Medulla oblongata (tissue), 1 donor: ENCODE results near the gene ZNF618.

Experiments used
- DNase-seq: peaks from one replicate; pipeline ENCODE4 v3.0.0-alpha.2; 2015; ENCODE audit errors: extremely low spot score

The ZNF618 gene

GRCh38 chr9:114001410-114001685 lies 125.2 kb downstream of the ZNF618 start:
- DNase-seq: no peak

- DNase-seq: no peak
Measured at GRCh38 chr9:114001794-114002261, 125.7 kb downstream of the ZNF618 start.

DNA sequence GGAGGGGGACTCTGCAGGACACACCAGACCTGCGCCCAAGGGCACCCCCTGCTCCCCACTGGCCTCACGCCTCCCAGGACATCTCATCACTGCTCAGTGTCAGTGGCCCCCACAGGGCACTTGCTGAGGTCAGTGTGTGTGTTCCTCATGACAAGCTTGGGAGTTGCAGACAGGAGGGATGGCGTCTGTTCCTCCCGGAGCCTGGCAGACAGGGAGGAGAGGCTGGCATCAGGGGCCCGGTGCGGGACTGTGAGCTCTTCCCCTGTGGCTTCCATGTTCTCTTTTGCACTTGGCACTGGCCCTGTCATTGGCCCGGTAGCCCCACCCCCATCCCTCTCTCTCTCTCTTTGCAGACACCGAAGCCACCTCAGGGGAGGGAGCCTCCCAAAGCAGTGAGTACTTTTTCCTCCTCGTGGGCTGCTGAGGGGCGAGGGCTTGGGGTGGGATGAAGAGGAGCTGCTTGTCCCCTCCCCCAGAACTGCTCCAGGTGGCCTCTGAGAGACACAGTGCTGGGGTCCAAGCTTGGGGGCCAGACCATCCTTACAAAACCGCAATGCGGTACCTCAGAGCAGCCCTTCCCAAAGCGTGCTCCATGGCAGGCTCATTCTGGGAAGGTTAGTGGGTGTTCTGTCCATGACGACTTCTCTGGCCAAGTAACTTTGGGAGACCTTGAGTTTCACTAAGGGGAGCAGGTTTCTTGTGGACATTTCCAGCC lies 126.3 kb downstream of the ZNF618 start:
- DNase-seq: no peak

GRCh38 chr9:114002986-114003350 lies 126.9 kb downstream of the ZNF618 start:
- no peak for DNase-seq

- DNase-seq: peak; percentile 9
Measured at GRCh38 chr9:114003351-114003750, 127.2 kb downstream of the ZNF618 start.

GRCh38 chr9:114003758-114004157 lies 127.6 kb downstream of the ZNF618 start:
- DNase-seq: no peak

GRCh38 chr9:114004221-114004716 lies 128.2 kb downstream of the ZNF618 start:
- peak; percentile 88 for DNase-seq

- no peak for DNase-seq
Measured at GRCh38 chr9:114005371-114006154, 129.5 kb downstream of the ZNF618 start.

GRCh38 chr9:114006155-114006550 lies 130.0 kb downstream of the ZNF618 start:
- DNase-seq: no peak

DNA sequence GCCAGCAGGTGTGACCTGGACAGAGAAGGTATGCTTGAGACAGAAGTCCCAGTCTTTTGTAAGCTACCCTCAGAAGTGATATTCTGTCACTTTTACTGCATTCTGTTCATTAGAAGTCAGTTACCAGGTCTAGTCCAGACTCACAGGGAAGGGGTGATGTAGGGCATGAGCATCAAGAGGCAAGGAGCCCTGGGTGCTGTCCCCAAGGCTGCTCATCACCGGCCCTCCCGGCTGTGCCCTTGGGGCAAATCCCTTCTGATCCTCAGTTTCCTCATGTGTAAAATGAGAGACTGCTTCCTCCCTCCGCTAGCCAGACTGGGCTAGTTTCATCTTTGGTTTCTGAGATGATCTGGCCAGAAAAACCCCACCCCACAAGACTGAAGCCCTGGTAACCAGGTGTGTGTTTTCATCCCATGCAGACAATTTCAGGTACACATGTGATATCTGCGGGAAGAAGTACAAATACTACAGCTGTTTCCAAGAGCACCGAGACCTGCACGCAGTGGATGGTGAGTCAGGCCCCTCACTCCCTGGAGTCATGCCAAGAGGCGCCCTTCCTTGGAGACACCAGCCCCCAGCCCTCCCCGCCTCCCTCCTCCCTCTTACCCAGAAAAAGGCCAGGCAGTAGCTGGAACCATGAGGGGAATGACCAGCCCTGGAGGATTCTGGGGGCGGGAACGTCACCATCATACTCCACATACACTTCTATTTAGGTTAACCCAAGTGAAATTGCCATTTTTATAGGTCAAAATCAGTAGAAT lies 131.0 kb downstream of the ZNF618 start:
- DNase-seq: no peak

DNA sequence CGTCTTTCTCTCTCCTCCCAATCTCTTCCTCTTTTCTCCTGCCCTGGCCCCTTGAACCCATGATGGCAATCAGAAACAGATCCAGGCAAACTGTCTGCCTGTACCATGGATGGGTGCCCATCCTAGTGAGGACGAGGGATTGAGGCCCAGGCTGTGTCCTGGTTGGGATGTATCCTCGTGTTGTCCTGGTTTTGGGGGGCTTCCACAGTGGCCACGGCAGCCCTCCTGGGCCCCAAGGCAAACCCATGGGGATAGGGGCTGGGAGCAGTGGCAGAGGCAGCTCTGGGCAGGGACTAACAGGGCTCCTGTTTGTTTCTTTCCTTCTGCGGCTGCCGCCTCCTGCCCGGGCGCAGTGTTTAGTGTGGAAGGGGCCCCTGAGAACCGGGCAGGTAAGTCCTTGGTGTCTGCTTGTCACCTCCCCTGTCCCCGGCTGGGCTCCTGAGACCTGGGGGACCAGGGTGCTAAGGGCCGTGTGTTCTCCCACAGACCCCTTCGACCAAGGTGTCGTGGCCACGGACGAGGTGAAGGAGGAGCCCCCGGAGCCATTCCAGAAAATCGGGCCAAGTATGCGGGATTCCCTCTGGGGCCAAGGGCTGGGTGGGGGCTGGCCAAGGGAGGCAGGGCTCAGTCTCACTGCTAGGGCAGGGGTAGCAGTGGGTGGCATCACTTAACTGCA lies 132.0 kb downstream of the ZNF618 start:
- no peak for DNase-seq

GRCh38 chr9:114008667-114009410 lies 132.7 kb downstream of the ZNF618 start:
- DNase-seq: no peak

GRCh38 chr9:114011313-114011712 lies 135.2 kb downstream of the ZNF618 start:
- no peak for DNase-seq

DNA sequence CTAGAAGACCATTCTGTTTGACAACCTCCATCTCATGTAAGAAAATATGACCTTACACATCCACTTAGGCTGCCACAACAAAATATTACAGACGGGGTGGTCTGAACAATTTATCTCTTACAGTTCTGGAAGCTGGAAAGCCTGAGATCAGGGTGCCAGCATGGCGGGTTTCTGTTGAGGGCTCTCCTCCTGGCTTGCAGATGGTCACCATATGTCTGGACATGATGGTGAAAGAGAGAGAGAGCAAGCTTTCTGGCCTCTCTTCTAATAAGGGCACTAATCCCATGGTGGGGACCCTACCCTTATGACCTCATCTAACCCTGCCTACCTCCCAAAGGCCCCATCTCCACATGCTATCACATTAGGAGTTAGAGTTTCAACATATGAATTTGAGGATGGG lies 136.0 kb downstream of the ZNF618 start:
- no peak for DNase-seq

DNA sequence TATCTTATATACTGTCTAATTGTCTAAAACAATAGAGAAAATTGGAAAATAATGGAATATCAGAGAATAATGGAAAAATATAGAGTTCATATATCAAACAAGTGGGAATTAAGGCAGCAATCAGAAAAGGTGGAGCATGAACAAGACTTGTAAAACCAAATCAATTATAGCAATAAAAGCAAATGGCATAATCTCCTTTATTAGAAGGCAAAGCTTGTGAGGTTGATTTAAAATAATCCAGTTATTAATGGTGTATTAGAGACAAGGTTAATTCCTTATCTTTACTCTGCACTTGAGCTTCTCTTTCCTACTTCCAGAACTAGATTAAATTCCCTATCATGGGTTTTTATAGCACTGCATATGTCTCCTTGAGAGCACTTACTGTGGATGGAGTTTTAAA lies 137.9 kb downstream of the ZNF618 start:
- no peak for DNase-seq

- DNase-seq: no peak
Measured at GRCh38 chr9:114015607-114016006, 139.5 kb downstream of the ZNF618 start.

- DNase-seq: no peak
Measured at GRCh38 chr9:114016101-114016500, 140.0 kb downstream of the ZNF618 start.

- DNase-seq: no peak
Measured at GRCh38 chr9:114016629-114017423, 140.7 kb downstream of the ZNF618 start.

GRCh38 chr9:114017741-114018715 lies 141.9 kb downstream of the ZNF618 start:
- no peak for DNase-seq
